ENCODE data around the gene GPR84.
"Not testable (repeated sequence)": the region's sequence is repeated elsewhere in the genome, so short reads cannot be mapped to it uniquely, and the experiment has no call there.

GPR84 gene

DNA sequence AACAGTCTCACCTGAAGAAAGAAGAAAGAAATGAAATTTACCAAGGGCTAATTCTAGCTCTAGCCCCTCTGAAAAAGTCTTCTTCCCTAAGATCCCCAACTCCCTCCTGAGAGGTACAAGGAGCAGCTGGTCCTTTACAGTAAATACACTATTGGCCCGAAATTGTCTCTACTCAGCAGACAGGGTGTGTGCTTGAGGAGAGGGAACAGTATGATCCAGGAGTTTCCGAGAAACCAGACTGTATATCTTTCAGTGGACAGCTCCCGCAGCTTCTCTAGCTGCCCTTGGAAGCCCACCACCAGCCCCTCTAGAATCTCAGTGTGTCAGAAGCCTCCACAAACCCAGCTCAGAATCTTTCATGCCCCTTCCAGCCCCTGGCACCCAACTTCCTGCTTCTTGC, 8.1 kb downstream of the GPR84 start:
- DNase-seq (ENCODE audit: low read depth, low spot score) = no peak

DNA sequence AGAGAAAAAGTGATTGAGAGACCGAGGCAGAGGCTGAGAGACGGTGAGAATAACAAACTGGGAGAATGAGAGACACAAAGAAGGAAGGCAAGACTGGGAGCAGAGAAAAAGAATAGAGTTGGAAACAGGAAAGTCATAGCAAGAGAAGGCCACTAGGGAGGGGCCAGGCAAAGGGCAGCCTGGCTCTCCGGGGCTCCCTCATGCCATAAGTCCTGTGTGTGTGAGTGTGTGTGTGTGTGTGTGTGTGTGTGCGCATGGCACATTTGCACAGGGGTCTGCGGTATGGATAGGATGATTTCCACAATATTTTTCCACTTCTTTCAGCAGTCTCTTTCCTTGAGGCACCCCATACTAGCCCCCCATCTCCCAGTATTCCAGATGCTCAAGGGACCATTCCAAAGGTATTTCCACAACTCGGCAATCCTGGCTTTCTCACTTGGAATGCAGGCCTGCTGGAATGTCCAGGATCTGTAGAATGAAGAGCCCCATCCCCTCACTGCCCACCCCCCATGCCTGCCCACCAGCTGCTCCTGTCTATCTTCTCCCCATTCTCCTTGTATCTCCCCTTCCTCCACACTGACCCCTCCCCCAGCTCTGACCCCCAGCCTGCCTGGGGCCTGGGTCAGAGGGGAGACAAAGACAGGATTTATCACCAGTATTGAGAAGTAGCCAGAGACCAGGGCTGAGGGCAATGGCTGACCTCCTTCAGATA, 9.0 kb downstream of the GPR84 start:
- no peak for DNase-seq (ENCODE audit: low read depth, low spot score)

DNA sequence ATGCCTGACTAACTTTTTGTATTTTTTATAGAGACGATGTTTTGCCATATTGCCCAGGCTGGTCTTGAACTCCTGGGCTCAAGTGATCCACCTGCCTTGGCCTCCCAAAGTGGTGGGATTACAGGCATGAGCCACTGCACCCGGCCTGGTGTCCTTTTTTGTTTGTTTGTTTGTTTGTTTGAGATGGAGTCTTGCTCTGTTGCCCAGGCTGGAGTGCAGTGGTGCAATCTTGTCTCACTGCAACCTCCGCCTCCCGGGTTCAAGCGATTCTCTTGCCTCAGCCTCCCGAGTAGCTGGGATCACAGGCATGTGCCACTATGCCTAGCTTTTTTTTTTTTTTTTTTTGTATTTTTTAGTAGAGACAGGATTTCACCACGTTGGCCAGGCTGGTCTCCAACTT, 10.0 kb downstream of the GPR84 start:
- not testable (repeated sequence) for DNase-seq (ENCODE audit: low read depth, low spot score)

DNA sequence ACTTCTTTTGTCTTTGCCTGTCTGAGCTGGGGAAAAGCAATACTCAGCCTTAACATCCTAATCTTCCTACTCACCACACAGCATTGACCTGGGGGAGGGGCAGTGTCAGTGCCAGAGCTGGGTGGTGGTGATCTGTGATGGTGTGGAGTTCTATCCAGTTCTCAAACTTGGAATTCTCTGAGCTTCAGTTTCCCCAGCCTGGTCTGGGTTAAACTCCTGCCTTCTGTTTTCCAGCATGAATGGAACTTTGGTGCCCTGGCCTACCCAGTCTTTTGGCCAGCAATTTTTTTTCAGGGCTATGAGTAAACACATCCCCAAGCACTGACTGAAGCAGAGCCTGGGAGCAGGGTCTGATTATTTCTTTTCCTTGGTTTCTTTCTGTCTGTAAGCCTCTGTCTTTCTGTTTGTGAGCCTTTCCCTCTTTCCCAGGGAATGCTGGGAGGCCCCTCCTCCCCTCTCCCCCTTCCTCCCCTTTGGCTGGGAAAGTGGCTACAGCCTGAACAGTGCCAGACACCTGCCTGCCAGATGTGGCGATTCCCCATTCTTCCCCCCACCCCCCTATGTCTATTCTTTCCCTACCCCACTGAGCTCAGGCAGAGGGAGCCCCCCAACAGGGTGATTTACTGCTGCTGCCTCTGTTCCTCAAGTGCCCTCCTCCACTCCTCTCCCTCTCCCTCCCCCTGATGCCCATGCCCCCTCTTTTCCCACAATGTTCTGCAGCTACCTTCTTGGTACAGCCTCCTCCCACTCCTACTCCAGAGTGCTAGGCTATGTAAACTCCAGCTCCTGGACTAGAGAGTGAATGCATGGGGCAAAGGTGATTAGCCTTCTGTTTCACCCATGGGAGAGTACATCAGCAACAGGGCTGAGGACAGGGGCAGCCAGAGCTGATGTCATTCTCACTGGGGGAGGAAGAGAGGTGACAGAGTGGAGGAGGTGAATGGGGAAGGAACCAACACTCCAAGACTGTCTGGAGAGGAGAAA, 11.1 kb downstream of the GPR84 start:
- peak; percentile 45 for DNase-seq (ENCODE audit: low read depth, low spot score)

DNA sequence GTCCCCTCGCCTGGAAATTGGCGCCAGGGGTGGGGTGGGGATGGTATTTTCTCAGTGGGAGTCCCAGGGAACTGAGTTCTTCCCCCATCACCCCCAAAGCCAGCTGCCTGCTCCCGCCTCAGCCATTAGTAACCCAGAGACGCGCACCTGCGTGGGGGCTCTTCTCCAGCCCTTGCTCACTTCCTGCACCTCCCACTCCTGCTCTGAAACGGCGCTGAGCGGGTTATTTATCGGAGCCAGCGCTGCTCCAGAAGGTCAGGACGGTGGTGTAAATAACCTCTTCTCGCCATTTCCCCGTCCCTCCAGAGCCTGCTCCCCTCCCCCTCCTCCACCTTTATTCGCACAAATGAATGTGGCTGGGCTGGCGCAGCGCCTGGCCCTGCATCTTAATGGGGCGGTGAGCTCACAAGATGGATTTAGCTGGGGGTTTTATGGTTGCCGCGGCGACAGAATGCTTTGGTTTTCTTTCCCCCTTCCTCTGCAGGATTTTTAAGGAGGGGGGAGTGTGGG, 12.2 kb downstream of the GPR84 start:
- DNase-seq (ENCODE audit: low read depth, low spot score) = peak; percentile 96

DNA sequence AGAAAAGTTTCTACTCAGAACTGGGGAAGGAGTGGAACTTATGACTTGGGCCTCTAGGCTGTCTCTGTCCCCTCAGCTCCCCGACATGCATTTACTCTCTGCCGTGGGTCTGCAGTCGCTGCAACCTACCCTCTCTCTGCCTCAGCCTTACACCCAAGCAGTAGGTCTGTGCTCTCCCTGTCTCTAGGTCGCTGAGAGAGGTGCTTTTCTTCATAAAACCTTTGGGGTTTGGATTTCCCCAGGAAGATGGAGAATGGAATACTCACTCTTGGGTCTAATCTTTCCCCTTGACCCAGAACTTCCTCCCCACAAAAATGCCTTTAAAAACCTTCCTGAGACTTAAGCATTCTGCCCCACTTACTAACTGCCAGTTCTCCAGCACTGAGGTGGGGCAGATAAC, 12.9 kb downstream of the GPR84 start:
- DNase-seq (ENCODE audit: low read depth, low spot score) = no peak

DNA sequence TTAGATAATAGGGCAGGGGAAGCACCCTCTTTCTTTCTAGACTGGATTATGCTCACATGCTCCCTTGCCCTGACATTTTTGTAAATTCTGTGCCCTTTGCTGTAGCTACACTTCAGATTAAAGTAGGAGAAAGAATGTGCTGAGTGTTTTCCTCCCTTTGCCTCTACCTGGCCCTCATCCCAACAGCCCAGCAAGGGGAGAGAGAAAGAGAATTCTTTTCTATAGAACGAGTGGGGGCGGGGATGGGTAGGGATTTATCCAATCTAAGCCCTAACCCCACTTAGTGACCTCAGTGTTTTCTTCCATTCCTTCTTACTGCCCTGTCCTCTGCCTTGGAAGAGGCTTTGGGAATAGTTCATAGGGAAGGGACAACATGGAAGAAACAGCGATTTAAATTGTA, 13.5 kb downstream of the GPR84 start:
- DNase-seq (ENCODE audit: low read depth, low spot score) = peak; percentile 52

DNA sequence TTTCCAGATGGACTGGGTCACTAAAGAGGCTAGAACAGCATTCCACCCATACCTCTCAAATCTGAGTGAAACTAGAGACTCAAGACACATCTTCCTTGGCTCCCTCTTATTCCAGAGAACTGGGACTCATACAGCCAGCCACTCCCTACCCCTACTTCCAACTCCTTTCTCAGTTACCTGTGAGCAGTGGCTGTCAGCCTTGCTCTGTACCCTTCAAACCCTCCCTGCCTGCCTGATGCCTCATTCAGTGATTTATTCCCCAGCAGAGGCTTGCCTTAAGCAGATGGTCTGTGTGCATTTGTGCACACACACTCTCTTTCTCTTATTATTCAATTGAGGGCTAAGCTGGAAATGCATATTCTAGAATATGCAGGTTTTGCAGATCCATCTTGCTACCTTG, 14.6 kb downstream of the GPR84 start:
- DNase-seq (ENCODE audit: low read depth, low spot score) = no peak

DNA sequence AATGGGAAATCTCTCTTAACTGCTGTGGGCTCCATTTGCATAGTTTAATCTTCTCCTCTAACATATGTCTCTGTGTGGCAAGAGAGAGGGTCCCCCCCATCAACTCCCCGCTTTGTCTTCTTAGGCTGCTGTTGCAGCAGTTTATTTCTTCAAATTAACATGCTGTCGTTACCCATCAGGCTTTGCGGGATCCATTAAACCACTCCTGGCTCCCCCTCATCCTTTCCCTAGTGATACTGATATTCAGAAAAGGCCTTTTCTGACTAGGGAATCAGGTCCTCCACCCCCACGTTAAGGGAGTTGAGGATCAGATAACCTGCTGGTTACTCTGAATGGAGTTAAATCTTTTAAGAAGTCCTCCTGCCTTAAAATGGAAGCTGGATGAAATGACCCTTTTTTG, 15.2 kb downstream of the GPR84 start:
- DNase-seq (ENCODE audit: low read depth, low spot score) = no peak

DNA sequence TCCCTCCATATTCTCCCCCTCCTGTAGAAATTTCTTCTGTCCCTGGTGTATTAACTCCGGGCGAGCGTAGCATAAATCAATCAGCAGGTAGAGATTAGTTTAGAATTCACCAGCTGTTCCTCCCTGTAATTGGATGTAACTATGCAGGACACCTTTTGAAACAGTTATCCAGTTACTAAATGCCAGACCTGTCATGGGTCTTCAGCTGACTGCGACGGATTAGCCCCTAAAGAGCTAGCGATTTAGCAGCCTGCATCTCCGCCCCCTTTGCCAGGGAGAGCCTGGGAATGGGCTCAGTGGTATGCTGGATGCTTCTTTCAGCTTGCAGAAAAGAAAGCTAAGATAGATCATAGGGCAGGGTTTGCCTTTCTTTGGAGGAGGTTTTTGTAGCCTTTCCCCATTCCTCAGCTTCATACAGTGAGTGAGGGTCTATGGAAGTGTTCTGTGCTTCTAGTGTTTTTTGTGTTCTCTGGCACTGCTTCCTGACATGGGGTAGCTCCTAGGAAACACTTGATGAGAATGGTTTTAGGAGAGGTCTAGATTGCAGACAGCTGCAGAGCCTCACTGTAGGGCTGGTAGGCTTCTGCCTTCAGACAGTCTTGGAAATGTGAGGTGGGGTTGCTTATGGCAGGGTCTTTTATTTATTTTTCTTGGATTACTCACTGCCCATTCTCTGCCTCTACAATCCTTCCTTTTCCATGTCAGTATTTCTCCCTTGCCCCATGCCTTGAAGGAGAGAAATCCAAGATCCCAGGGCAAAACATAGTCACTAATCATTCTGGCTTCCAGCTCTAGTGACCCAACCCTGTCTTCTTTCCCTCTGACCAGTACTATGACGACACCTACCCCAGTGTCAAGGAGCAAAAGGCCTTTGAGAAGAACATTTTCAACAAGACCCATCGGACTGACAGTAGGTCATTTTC, 22.6 kb downstream of the GPR84 start:
- no peak for DNase-seq (ENCODE audit: low read depth, low spot score)

DNA sequence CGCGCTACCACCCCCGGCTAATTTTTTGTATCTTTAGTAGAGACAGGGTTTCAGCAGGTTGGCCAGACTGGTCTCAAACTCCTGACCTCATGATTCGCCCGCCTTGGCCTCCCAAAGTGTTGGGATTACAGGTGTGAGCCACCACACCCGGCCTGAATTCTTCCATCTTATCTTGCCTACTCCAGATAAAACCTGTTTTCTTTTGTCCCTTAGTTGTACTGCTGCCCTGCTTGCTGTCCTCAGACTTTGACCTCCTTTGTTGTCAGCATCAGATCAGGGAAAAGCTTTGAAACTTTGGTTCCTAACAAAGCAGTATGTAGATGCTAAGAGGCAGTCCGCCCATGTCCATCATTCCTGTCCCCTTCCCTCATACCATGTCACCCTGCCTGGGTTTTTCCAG, 23.4 kb downstream of the GPR84 start:
- DNase-seq (ENCODE audit: low read depth, low spot score) = no peak

DNA sequence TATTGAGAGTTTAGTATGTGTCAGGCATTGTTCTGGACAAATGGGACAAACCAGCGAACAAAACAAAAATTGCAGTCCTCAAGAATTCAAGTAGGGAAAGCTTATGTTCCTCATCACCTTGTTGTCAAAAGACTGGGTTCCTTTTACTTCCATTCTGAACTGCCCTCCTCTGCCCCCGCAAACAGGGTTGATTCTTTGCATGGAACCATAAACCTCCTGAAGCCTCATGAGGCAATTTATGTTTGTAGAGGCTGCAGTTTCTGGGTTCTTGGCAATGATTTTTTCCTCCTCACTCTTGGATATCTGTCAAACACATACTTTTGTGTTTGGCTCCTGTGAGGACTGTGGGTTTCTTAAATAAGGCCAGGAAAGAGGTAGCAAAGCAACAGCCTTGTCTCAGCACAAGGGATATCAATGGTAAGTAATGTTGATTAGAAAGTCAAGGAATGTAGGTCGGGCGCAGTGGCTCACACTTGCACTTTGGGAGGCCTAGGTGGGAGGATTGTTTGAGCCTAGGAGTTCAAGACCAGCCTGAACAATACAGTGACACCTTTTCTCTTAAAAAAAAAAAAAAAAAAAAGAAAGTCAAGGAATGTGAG, 25.5 kb downstream of the GPR84 start:
- DNase-seq (ENCODE audit: low read depth, low spot score) = peak; percentile 77

DNA sequence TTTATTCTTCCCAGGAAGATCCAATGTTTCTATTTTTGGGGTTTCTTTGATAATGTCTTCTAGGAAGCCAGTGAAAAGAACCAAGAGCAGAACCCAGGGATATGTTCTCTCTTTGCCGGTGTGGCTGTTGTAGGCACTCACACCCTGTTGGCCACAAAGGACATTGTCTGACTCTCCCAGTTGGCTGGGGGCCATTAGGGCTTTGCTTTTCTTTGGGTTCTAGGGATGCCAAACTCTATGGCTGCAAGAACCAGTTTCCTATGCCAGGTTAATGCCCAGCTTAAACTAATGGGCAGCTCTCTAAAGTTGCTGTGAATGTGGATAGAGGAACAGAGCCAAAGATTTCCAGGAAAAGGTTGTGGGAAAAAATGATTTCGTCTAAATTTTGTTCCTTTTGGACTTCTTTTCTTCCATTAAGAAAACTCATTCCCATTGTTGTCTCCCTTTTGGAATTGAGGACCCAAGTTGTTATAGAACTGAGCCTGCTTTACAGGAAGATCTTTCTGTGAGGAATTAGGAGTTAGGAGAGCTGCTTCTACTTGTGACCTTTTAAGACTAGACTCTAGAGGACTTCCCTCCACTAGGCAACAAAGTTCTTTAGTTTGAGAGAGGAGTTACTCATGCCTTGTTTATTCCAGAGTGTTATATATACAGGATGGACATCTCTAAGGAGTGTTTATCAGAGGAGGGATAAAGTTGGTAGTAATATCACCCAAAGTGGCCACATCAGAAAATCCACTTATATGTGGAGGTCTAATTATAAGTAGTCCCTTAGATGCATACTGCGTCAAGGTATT, 26.2 kb downstream of the GPR84 start:
- DNase-seq (ENCODE audit: low read depth, low spot score) = peak; percentile 44

DNA sequence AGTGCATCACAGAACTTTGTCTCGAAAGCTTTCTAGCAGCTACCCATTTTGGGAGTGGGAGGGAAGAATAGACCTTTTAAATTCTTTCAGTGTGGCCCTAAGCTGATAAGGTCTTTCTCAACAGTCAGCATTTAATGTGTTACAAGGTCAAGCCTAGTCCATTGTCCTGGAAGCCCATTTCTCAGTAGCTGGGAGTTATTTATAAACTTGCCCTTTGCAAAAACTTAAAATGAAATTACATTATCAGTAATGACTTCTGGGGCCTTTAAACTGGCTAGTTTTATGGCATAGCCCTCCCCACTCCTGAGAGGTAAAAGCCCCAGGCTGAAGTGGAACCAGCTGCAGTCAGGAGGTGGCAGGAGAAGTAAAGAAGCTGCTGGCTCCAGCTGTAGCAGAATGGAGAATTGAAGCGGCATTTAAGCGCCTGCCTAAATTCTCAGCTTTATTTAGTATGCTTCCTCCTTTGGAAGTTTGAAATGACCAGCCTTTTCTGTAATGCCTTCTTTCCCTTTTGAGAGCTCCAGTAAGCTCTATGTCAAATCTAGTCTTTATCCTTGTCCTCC, 26.9 kb downstream of the GPR84 start:
- peak; percentile 14 for DNase-seq (ENCODE audit: low read depth, low spot score)

DNA sequence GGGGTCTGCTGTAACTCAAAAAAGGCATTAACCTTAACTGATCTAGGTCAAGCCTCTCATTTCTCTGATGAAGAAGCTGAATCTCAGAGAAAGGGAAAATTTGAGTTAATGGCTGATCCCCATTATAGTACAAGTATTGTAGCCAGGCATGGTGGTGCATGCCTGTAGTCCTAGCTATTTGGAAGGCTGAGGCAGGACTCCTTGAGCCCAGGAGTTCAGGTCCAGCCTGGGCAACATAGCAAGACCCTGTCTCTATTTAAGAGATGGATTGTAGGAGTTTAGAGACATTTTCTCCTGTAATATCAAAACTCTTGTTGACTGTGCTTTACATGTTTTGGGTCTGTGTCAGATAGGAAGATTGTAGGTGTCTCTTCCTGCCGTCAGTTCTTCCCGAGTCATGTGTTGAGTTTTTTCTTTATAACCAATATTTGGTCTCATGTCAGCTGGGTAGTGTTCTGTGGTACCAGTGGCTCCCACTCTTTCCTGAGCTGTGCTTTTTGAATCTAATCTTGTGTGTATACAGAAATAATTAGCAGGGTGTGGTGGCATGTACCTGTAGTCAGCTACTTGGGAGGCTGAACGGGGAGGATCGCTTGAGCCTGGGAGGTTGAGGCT, 30.8 kb downstream of the GPR84 start:
- no peak for DNase-seq (ENCODE audit: low read depth, low spot score)

DNA sequence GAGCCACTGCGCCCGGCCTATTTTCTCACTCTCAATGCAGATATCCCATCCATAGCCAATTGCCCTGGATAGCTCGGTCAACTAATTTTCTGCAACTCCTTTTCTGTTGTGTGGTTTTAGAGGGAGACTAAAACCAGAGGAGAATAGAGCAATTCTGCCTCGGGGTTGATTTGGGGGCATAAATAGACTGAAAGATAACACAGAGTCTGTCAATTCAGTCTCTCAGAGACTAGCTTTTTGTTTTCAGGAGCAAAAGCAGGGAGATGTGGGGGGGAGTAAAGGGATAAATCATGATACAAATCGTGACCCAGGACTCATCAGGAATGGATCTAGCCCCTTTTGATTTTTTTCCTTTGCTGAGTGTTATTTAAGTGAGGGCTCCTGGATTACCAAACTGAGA, 32.8 kb downstream of the GPR84 start:
- no peak for DNase-seq (ENCODE audit: low read depth, low spot score)

DNA sequence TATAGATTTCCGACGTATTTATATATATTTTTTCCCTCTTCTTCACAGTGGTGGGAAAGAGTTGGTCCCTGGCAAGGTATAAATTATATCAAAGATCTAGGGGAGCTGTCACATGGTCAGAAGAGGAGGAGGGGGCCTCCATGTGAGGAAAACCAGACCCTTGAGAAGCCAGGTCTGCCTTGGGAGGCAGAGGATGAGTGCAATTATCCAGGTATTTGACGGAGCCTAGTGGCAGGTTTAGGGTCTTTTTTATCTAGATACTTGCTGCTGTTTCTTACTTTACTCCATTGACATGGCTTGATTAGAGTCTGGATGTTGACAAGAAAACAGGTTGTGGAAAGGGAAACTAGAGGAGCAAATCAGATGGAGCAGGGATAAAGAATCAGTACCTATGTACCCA, 33.8 kb downstream of the GPR84 start:
- DNase-seq (ENCODE audit: low read depth, low spot score) = no peak

DNA sequence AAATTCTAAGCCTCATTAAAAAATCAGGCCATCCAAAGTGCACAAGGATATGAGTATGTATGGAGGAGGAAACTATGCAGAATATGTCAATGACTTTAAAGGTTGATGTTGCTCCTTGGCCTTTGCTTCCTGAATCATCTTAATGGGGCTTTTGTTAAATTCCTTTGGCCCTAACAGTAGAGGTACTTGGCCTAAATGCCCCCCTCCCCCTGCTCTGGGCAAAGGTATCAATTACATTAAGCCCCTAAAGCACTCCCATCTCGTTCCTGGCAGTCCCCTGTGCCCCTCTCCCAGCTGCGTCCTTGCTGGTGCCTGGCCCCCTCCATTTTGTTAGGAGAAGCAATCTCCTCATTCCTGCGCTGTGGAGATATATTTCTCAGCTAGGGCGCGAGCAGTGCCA, 34.5 kb downstream of the GPR84 start:
- no peak for DNase-seq (ENCODE audit: low read depth, low spot score)

DNA sequence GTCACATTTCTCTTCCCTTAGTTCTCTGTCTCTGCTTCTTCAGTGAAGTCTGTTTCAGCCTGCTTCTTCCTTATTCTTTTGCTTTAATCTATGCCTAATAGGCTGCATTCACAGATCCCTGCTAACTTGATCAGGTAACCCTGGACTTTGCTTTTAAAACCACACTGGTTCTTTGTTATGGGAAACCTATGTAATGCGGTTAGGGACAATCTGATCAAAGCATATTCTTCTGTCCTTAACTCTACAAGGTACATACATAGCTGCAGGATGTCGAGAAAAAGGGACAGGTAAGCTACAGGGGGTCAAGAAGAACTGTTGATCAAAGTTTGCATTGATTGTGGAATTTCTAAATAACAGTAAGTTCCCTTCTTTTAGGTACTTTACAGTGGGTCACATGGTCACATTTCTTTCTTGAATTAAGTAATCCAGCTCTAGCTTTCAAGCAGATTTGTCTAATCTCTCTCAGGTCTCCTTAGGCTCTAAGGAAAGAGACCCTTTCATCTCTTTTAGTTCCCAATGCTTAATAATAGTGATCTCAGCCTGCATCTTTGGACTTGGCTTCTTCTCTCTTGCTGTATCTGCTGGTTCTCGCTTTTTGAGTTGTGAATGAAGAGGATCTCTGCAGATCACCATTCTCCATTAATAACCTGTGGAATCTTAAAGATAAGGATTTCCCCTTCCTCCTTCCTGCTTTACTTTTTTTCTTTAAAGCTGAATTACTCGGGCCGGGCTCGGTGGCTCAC, 35.5 kb downstream of the GPR84 start:
- no peak for DNase-seq (ENCODE audit: low read depth, low spot score)

Measured in astrocyte of the hippocampus (primary cell).